EL (cell line): ENCODE measurements around the gene NKD1.

ENCODE experiments used
- DNase-seq: peaks from one replicate; pipeline ENCODE4 v3.0.0-alpha.2; 2016

The NKD1 gene

DNA sequence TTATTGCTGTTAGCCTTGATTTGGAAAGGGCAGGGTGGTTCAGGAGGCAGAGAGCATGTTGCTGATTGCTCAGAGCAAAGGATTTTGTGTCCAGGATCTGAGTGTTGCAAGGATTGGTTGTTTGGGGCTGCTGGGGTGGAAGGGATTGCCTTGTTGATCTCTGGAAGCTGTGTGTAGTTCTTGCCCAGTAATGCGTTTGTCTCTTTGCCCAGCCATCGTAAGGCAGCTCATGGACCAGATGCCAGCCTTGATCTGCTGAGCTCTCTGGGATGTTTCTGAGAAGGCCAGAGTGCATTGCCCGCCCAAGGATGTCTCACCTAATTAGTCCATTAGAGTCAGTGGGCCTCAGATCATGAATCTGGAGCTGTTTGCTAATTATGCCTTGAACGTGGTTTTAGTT, 33.6 kb downstream of the NKD1 start:
- no peak for DNase-seq

DNA sequence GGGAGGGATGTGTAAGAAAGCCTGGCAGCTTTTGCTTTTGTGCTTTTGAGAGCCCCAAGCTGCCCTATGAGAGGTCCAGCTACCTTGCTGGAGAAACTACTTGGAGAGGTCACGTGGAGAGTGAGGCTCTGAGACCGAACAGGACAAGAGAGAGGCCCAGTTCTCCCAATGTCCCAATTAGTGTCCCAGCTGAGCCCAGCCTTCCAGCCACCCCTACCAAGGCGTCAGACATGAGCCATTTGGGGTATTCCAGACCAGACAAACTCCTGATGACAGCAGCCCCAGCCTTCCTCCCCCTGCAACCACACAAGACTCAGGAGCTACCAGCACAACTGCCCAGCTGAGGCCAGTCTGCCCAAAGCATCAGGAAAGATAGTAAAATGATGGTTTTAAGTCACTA, 35.0 kb downstream of the NKD1 start:
- no peak for DNase-seq

GRCh38 chr16:50584033-50584722, 36.0 kb downstream of the NKD1 start:
- no peak for DNase-seq

DNA sequence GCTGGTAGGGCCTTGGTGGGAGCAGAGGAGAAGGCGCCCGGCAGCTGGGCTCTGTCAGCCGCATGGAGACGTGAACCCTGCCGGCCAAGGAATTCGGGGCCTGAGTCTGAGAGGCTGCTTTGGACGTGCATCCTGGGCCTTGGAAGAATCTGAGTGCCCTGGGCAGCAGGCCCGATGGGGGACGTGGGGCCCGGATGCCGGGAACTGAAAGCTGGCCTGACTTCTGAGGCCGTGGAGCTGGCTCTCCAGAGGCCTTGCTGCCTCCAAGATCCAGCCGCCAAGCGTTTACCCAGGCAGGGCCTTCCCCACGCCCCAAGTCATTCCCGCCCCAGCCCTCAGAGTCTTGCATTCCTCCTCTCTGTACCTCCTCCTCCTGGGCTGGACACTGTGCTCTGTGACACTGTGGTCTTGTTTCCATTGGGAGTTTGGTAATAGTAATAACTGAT, 37.2 kb downstream of the NKD1 start:
- no peak for DNase-seq

GRCh38 chr16:50587543-50587942, 39.3 kb downstream of the NKD1 start:
- DNase-seq: no peak

DNA sequence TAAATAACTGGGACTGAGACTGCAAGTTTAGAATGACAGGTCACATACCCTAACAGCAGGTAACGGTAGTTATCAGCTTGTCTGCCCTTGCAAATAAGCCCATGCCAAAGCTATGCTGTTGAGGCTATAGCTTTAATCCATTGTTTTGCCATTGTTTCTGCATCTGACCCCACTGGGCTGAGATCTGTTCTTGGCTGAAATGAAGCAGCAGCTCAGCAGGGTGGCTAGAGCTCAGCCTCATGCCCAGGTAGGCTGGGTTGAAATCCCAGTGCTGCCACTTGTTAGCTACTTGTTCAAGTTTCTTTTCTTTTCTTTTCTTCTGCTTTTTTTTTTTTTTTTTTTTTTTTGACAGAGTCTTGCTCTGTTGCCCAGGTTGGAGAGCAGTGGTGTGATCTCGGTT, 40.1 kb downstream of the NKD1 start:
- DNase-seq: no peak

DNA sequence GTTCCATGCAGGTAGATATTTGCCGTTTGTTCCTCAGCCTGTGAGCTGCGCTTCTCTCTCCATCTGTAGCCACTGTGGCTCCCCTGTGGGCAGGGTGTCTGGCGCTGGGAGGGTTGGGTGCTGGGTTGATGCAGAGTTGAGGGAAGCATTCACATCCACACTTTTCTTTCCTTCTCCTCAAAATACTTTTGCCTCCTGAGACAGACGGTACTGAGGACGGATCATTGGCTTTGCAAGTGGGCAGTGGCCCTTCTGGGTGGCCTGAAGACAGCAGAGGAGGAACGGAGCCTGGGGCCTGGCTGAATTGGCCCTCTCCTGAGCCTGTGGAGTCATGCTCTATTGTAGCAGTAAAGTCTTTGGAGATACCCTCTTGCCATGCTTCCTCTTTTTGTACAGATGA, 43.0 kb downstream of the NKD1 start:
- no peak for DNase-seq

- DNase-seq: no peak
These were observed 43.9 kb downstream of the NKD1 start for GRCh38 chr16:50591800-50592771.

DNA sequence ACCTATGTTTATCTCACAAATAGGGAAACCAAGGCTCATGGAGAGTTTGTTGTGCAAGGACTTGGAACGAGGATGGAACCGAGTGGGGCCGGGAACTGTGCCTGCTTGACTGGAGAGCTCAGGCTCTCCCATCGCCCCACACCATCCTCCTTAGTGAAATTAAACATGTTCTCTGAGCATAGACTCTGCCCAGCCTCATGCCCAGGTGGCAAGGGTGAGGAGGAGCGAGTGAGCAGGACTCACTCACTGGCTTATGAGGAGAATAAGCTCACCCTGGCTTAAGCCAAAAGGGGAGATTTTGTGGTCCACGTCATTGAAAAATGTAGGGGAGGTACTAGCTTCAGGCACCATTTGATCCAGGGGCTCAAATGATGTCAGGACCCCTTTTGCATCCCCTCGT, 44.8 kb downstream of the NKD1 start:
- DNase-seq: no peak

- DNase-seq: no peak
These were observed 45.4 kb downstream of the NKD1 start for GRCh38 chr16:50593410-50594150.

- no peak for DNase-seq
These were observed 46.4 kb downstream of the NKD1 start for GRCh38 chr16:50594308-50595260.

DNA sequence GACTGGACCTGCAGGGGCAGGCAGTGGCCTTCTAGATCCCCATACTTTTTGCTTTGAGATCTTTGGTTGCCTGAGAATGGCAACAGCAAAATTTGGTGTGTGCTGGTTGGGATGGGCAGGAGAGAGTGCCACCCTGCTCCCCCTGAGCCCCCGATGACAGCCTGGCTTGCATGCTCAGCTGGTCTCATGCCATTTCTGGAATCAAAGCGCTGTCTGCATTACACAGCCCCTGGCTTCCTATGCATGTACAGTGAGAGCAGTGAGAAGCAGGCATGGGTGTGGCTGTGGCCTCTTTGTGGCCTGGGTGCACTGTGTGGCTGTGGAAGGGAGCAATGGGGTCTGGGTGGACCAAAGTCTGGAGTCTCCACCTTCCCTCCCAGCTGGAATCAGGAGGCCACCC, 47.7 kb downstream of the NKD1 start:
- DNase-seq: no peak

DNA sequence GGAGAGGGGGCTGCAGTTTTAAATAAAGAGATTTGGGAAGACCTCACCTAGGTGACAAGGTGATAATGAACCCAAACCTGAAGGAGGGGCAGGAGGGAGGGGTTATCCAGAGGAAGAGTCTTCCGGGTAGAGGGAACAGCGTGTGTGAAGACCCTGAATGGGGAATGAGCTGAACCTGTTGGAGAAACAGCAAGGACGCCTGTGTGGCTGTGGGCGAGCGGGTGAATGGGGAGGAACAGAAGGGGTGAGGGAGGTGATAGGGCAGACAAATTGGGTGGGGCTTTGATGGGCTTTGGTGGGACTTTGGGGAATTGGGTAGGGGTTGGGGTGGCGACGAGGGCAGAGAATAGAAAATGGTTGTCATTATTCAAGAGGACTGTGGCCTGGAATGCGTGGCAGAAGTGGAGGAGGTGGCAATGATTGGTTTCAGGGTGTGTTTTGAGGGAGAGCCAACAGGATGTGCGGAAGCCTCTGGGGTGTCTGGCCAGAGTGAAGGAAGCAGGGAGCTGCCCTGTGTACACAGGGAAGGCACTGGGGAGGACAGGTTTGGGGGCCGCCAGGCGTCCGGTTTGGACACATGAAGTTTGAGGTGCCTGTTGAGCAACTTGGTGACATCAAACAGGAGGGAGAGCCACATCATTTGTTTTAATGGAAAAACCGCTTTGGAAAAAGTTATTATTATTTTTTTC, 48.7 kb downstream of the NKD1 start:
- no peak for DNase-seq

GRCh38 chr16:50597563-50598255, 49.5 kb downstream of the NKD1 start:
- no peak for DNase-seq

DNA sequence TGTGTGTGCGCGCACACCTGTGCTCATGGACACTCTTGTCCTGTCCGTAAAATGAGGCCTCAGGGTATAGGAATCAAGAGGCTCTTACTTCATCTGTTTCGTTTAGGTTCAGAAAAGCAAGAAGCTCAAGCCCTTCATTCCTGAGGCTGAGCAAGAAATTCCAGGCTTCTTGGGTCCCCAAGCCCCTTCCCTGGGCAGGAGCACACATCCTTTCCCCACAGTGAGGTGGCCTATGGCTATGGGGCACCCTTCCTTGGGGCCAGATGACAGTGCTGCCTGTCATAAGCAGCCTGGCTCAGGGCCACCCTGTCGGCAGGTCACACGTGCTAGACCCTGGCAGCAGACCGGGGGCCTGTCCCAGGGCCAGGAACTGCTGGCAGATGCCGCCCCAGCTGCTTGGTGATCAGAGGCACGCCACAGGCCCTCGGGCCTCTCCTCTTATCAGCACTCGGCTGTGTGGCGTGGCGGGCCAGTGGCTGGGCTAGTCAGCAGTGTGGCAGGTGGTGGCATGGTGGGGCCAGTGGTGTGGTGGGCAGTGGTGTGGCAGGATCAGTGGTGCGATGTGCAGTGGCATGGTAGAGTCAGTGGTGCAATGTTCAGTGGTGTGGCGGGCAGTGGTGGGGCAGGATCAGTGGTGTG, 50.2 kb downstream of the NKD1 start:
- no peak for DNase-seq

DNA sequence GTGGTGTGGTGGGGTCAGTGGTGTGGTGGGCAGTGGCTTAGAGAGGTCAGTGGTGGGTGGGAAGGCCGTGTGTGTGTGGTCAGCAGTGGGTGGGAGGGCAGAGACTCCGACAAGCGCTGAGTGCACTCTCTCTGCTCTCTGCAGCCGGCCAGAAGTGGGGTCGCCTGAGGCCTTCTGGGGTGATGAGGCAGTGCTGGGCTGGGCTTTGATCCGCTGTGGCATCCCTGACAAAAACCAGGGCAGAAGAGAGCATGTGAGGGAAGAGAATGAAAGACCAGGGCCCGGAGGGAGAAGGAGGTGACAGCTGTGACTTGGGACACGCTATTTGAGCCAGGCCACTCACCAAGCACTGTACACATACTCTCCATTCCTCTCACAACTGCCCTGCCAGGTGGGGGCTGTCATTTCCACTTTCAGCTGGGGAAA, 50.8 kb downstream of the NKD1 start:
- no peak for DNase-seq

GRCh38 chr16:50599494-50599893, 51.3 kb downstream of the NKD1 start:
- no peak for DNase-seq

GRCh38 chr16:50600582-50601283, 52.5 kb downstream of the NKD1 start:
- DNase-seq: no peak

DNA sequence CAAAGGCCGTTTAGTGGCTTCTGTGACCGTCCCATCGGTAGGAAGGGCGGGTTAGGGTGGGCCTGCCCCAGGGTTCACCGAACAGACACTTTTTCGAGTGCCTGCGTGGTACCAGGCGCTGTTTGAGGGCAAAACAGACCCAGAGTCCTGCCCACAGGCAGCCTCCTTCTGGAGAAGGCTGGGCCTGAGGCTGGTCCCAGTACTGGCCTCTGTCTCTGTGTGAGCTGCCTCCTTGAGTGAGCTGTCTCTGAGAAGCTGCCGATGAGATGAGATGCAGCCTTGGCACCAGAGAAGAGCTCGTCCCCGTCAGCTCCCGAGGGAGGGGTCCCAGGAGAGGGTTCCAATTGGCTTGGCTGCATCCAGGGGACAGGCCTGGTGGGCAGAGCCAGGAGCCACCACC, 53.1 kb downstream of the NKD1 start:
- DNase-seq: no peak

DNA sequence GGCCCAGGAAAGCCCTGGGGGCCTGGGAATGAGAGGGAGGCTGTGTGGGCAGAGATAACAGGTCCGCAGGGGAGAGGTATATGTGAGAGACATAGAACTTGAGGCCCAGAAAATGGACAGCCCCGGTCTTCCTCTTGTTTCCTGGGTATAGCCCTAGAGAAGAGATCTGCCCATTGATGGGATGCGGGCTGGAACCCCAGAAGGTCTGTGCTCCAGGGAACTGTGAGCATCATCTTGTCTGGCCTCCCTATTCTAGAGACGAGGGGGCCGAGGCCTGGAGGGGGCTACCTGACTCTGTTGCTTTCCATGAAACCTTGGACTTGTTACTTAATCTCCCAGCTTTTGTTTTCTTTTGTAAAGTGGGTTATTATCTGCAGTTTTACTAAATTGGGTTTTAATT, 53.9 kb downstream of the NKD1 start:
- DNase-seq: no peak
